ENCODE results near the gene UMODL1.

Gene UMODL1

GRCh38 chr21:42022906-42023305 lies 48.2 kb upstream of the UMODL1 start:
- no peak overlapping the region for H3K4me3 ChIP-seq (ENCODE audit: low read depth in 1 of 2, low read length in 2 of 2)
- H3K27ac ChIP-seq (ENCODE audit: low read length), result no peak overlapping the region
- H3K9ac ChIP-seq (ENCODE audit: low read depth, low read length), result no peak overlapping the region
- DNase-seq, result no peak
- H3K36me3 ChIP-seq (ENCODE audit: insufficient read depth, low read length), result no peaks in the 10 kb centered on the region
- no peaks in the 10 kb centered on the region for H3K9me3 ChIP-seq (ENCODE audit: insufficient read depth, low read length, severe bottlenecking)
- H4K20me1 ChIP-seq (ENCODE audit: insufficient read depth, low read length), result no peaks in the 10 kb centered on the region; the same call in 1 of the 2 replicates
- H2AFZ ChIP-seq (ENCODE audit: low read depth, low read length), result no peak overlapping the region
- no peak for ATAC-seq (ENCODE audit: insufficient read depth, low read depth)
- H3K27me3 ChIP-seq (ENCODE audit: insufficient read depth, low read length, poor library complexity), result no peaks in the 10 kb centered on the region
- no peaks in the 10 kb centered on the region for H3K79me2 ChIP-seq (ENCODE audit: insufficient read depth, low read length)
- TF ChIP-seq EZH2 (IDR thresholded peaks at IDR 0.05; ENCODE audit: borderline replicate concordance, low read depth, low read length, severe bottlenecking), result no peak
- no peak for TF ChIP-seq CTCF (IDR thresholded peaks at IDR 0.05; ENCODE audit: borderline replicate concordance, extremely low read depth, low read length, poor library complexity, severe bottlenecking)
- H3K4me1 ChIP-seq (ENCODE audit: insufficient read depth, low read length), result no peaks in the 10 kb centered on the region
- H3K4me2 ChIP-seq (ENCODE audit: insufficient read depth, low read length), result no peak overlapping the region

GRCh38 chr21:42025376-42026081 lies 45.6 kb upstream of the UMODL1 start:
- no peaks in the 10 kb centered on the region for H3K4me1 ChIP-seq (ENCODE audit: insufficient read depth, low read length)
- no peak overlapping the region for H3K4me3 ChIP-seq (ENCODE audit: low read depth in 1 of 2, low read length in 2 of 2)
- H4K20me1 ChIP-seq (ENCODE audit: insufficient read depth, low read length), result no peaks in the 10 kb centered on the region; the same call in 1 of the 2 replicates
- H3K9me3 ChIP-seq (ENCODE audit: insufficient read depth, low read length, severe bottlenecking), result no peaks in the 10 kb centered on the region
- TF ChIP-seq EZH2 (IDR thresholded peaks at IDR 0.05; ENCODE audit: borderline replicate concordance, low read depth, low read length, severe bottlenecking) (no peak), CTCF (IDR thresholded peaks at IDR 0.05; ENCODE audit: borderline replicate concordance, extremely low read depth, low read length, poor library complexity, severe bottlenecking) (no peak)
- no peak overlapping the region for H3K9ac ChIP-seq (ENCODE audit: low read depth, low read length)
- no peaks in the 10 kb centered on the region for H3K79me2 ChIP-seq (ENCODE audit: insufficient read depth, low read length)
- no peak for ATAC-seq (ENCODE audit: insufficient read depth, low read depth)
- H3K36me3 ChIP-seq (ENCODE audit: insufficient read depth, low read length), result no peaks in the 10 kb centered on the region
- no peak overlapping the region for H2AFZ ChIP-seq (ENCODE audit: low read depth, low read length)
- H3K27ac ChIP-seq (ENCODE audit: low read length), result no peak overlapping the region
- no peak for DNase-seq
- no peak overlapping the region for H3K4me2 ChIP-seq (ENCODE audit: insufficient read depth, low read length)
- H3K27me3 ChIP-seq (ENCODE audit: insufficient read depth, low read length, poor library complexity), result no peaks in the 10 kb centered on the region

GRCh38 chr21:42026082-42026435 lies 45.1 kb upstream of the UMODL1 start:
- ATAC-seq (ENCODE audit: insufficient read depth, low read depth) (no peak), DNase-seq (no peak)
- no peak overlapping the region for H3K27ac ChIP-seq (ENCODE audit: low read length)
- no peaks in the 10 kb centered on the region; the same call in 1 of the 2 replicates for H4K20me1 ChIP-seq (ENCODE audit: insufficient read depth, low read length)
- H3K4me1 ChIP-seq (ENCODE audit: insufficient read depth, low read length), result no peaks in the 10 kb centered on the region
- H3K9ac ChIP-seq (ENCODE audit: low read depth, low read length), result no peak overlapping the region
- no peaks in the 10 kb centered on the region for H3K27me3 ChIP-seq (ENCODE audit: insufficient read depth, low read length, poor library complexity)
- H3K4me3 ChIP-seq (ENCODE audit: low read depth in 1 of 2, low read length in 2 of 2), result no peak overlapping the region
- H3K36me3 ChIP-seq (ENCODE audit: insufficient read depth, low read length), result no peaks in the 10 kb centered on the region
- no peaks in the 10 kb centered on the region for H3K79me2 ChIP-seq (ENCODE audit: insufficient read depth, low read length)
- H3K9me3 ChIP-seq (ENCODE audit: insufficient read depth, low read length, severe bottlenecking), result no peaks in the 10 kb centered on the region
- no peak overlapping the region for H3K4me2 ChIP-seq (ENCODE audit: insufficient read depth, low read length)
- H2AFZ ChIP-seq (ENCODE audit: low read depth, low read length), result no peak overlapping the region
- no peak for TF ChIP-seq EZH2 (IDR thresholded peaks at IDR 0.05; ENCODE audit: borderline replicate concordance, low read depth, low read length, severe bottlenecking)
- no peak for TF ChIP-seq CTCF (IDR thresholded peaks at IDR 0.05; ENCODE audit: borderline replicate concordance, extremely low read depth, low read length, poor library complexity, severe bottlenecking)
